Measurements from ENCODE around the gene CHST12.

CHST12 gene

GRCh38 chr7:2488681-2489080, 85.3 kb downstream of the CHST12 start:
- no peak for DNase-seq (ENCODE audit: low read depth)
- no peak overlapping the region for H3K4me3 ChIP-seq (ENCODE audit: low read length)
- no peak for TF ChIP-seq CTCF (IDR thresholded peaks at IDR 0.05; ENCODE audit: insufficient read depth, low read depth, low read length, missing control alignments)

- no peak for TF ChIP-seq CTCF (IDR thresholded peaks at IDR 0.05; ENCODE audit: insufficient read depth, low read depth, low read length, missing control alignments)
- DNase-seq (ENCODE audit: low read depth): no peak
- H3K4me3 ChIP-seq (ENCODE audit: low read length): no peak overlapping the region
These were observed 86.8 kb downstream of the CHST12 start for GRCh38 chr7:2490181-2490651.

- TF ChIP-seq CTCF (IDR thresholded peaks at IDR 0.05; ENCODE audit: insufficient read depth, low read depth, low read length, missing control alignments): no peak
- H3K4me3 ChIP-seq (ENCODE audit: low read length): no peak overlapping the region
- DNase-seq (ENCODE audit: low read depth): no peak
These were observed 88.6 kb downstream of the CHST12 start for GRCh38 chr7:2492038-2492437.

- H3K4me3 ChIP-seq (ENCODE audit: low read length): no peak overlapping the region
- DNase-seq (ENCODE audit: low read depth): no peak
- no peak for TF ChIP-seq CTCF (IDR thresholded peaks at IDR 0.05; ENCODE audit: insufficient read depth, low read depth, low read length, missing control alignments)
These were observed 90.1 kb downstream of the CHST12 start for GRCh38 chr7:2493205-2494164.

GRCh38 chr7:2494191-2495130, 91.0 kb downstream of the CHST12 start:
- no peak for DNase-seq (ENCODE audit: low read depth)
- no peak for TF ChIP-seq CTCF (IDR thresholded peaks at IDR 0.05; ENCODE audit: insufficient read depth, low read depth, low read length, missing control alignments)
- H3K4me3 ChIP-seq (ENCODE audit: low read length): no peak overlapping the region

- no peak for DNase-seq (ENCODE audit: low read depth)
- TF ChIP-seq CTCF (IDR thresholded peaks at IDR 0.05; ENCODE audit: insufficient read depth, low read depth, low read length, missing control alignments): no peak
- no peak overlapping the region for H3K4me3 ChIP-seq (ENCODE audit: low read length)
These were observed 92.2 kb downstream of the CHST12 start for GRCh38 chr7:2495418-2496299.

Measured in epithelial cell of esophagus (primary cell).